Muscle of leg (tissue), 11 donors: ENCODE results near the gene SPINK7. TPM values are rescaled to one million over a fixed set of nuclear protein-coding genes. Genes with fewer than 3 reads are reported as not detected.

ENCODE experiments used
- DNase-seq: peaks from one replicate; pipeline ENCODE4 v3.0.0; 2013
- H3K27ac ChIP-seq: one replicate; pipeline ENCODE4 v1.5.1; 2013; ENCODE audit warnings: mild to moderate bottlenecking, low read length, control low read depth
- H3K27me3 ChIP-seq: one replicate; pipeline ENCODE4 v1.6.1; 2013; ENCODE audit warnings: low read length; ENCODE audit not compliant: control insufficient read depth, insufficient read depth
- H3K36me3 ChIP-seq: one replicate; pipeline ENCODE4 v1.6.1; 2013; ENCODE audit warnings: low read length; ENCODE audit not compliant: control insufficient read depth, insufficient read depth
- H3K4me1 ChIP-seq: one replicate; pipeline ENCODE4 v1.6.1; 2013; ENCODE audit warnings: low read length; ENCODE audit not compliant: control insufficient read depth, insufficient read depth
- H3K4me3 ChIP-seq: one replicate; pipeline ENCODE4 v1.5.1; 2013; ENCODE audit warnings: low read length, control low read depth
- H3K9me3 ChIP-seq: replicated peaks from 2 replicates; pipeline ENCODE4 v1.6.1; 2013; ENCODE audit warnings: low read depth, low read length; ENCODE audit not compliant: control insufficient read depth
- WGBS: methylation state at CpG from one replicate; pipeline ENCODE4 v1.1.5; 2013; ENCODE audit warnings: missing lambda C conversion rate; ENCODE audit not compliant: insufficient coverage; 5-methylcytosine and 5-hydroxymethylcytosine counted together
- polyA plus RNA-seq, 8 donors: library from polyadenylated mRNA; unstranded; fragments of 120-200 nt; gene quantifications; one replicate each; pipeline versions ENCODE4 v1.2.1 to v1.2.3, GENCODE V29; 2013; ENCODE audit warnings: inconsistent platforms in 1 of 8, low replicate concordance in 1 of 8; ENCODE audit not compliant: insufficient read length in 8 of 8, insufficient read depth in 1 of 8
- total RNA-seq: library from RNA; stranded (reverse); fragments of 120-200 nt; gene quantifications from one replicate; pipeline ENCODE4 v1.2.4, GENCODE V29; 2013

SPINK7 gene
- total and polyA plus RNA-seq, 9 donors = 0.11 to 0.74 (median 0.19) TPM; not detected in 5

DNA sequence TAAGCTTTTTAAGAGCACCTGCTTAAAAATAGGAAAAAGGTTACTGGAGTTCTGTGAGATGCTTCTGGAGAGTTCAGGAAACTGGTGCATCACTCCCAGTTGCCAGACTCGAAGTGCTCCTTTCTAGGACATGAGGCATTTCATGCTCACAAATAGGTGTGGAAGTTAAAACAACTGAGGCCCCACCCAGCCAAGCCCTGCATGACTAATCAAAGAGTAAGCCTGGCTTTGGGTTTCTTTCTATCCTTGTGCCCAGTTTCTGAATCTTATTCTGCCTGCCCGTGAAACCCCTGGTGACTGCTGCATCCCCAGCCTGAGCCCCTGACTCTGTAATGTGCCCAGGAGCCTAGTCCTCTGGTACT is 30.8 kb downstream of the SPINK7 start:
- H3K36me3 ChIP-seq = no peaks in the 10 kb centered on the region
- no peak overlapping the region for H3K4me3 ChIP-seq
- no peaks in the 10 kb centered on the region for H3K9me3 ChIP-seq
- WGBS = 72% methylated on average over 2 of the region's 2 CpGs
- DNase-seq = no peak
- H3K27ac ChIP-seq = no peak overlapping the region
- H3K27me3 ChIP-seq = no peaks in the 10 kb centered on the region
- no peaks in the 10 kb centered on the region for H3K4me1 ChIP-seq

GRCh38 chr5:148343603-148344487 is 31.6 kb downstream of the SPINK7 start:
- H3K27me3 ChIP-seq = no peaks in the 10 kb centered on the region
- no peaks in the 10 kb centered on the region for H3K4me1 ChIP-seq
- WGBS = no CpG with 5 or more reads among the region's 7 CpGs
- H3K27ac ChIP-seq = no peak overlapping the region
- H3K9me3 ChIP-seq = no peaks in the 10 kb centered on the region
- H3K4me3 ChIP-seq = no peak overlapping the region
- no peaks in the 10 kb centered on the region for H3K36me3 ChIP-seq
- DNase-seq = no peak

- H3K36me3 ChIP-seq = no peaks in the 10 kb centered on the region
- no peak overlapping the region for H3K27ac ChIP-seq
- H3K4me3 ChIP-seq = no peak overlapping the region
- H3K27me3 ChIP-seq = no peaks in the 10 kb centered on the region
- H3K9me3 ChIP-seq = no peaks in the 10 kb centered on the region
- DNase-seq = no peak
- WGBS = no CpG with 5 or more reads among the region's 1 CpG
- H3K4me1 ChIP-seq = no peaks in the 10 kb centered on the region
Observed at GRCh38 chr5:148347706-148348105, 35.5 kb downstream of the SPINK7 start.

DNA sequence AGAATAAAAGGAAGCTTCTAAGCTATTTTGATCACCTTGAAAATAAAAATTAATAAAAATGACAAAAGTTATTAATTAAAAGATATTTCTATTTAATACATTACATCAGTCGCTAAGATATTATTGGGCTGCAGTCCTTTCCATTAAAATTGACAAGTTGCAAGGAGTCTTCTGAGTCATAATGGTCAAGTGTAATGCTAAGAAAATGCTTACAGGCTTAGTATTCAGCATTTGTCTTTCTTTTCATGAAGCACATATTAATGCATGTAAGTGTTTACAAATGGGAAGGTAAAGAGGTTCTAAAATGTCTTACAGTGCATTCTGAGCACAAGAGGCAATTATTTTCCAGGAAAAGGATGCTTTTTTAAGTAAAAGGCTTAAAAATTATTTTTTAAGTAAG is 40.5 kb downstream of the SPINK7 start:
- Histone ChIP-seq H3K4me1 (no peaks in the 10 kb centered on the region), H3K4me3 (no peak overlapping the region), H3K27me3 (no peaks in the 10 kb centered on the region), H3K9me3 (no peaks in the 10 kb centered on the region), H3K27ac (no peak overlapping the region), H3K36me3 (no peaks in the 10 kb centered on the region)
- no peak for DNase-seq
- no CpG with 5 or more reads among the region's 1 CpG for WGBS

- Histone ChIP-seq H3K27me3 (no peaks in the 10 kb centered on the region), H3K4me3 (no peak overlapping the region), H3K9me3 (no peaks in the 10 kb centered on the region), H3K27ac (no peak overlapping the region), H3K4me1 (no peaks in the 10 kb centered on the region), H3K36me3 (no peaks in the 10 kb centered on the region)
- no peak for DNase-seq
- no CpG with 5 or more reads among the region's 2 CpGs for WGBS
Observed at GRCh38 chr5:148353634-148354033, 41.4 kb downstream of the SPINK7 start.

DNA sequence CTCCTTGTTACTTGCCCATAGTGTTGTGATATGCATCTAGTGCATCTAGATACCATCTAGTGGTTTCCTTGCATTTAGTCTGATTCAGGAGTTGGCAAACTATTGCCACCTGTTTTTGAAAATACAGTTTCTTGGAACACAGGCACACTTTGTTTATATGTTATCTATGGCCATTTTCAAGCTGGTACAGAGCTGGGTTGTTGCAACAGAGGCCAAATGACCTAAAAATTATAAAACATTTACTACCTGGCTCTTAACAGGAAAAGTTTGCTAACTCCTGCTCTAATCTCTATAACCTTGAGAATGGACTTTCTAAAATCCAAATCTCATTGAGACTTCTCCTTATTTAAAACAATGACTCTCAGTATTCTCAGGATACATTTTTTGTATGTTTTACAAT is 52.1 kb downstream of the SPINK7 start:
- no peak for DNase-seq
- no peaks in the 10 kb centered on the region for H3K36me3 ChIP-seq
- no peaks in the 10 kb centered on the region for H3K4me1 ChIP-seq
- H3K27me3 ChIP-seq = no peaks in the 10 kb centered on the region
- no peak overlapping the region for H3K4me3 ChIP-seq
- peaks cover 3% of the 10 kb centered on the region for H3K9me3 ChIP-seq
- no peak overlapping the region for H3K27ac ChIP-seq

Other genes starting within 250 kb of the SPINK7 start
- 0.27 TPM for gene SPINK5, start 248.4 kb upstream of the SPINK7 start, total RNA-seq
- under 1 TPM in 7 of 8 donors, not detected in 1; 0.11 to 0.45 (median 0.22) TPM for gene SPINK5, start 248.4 kb upstream of the SPINK7 start, polyA plus RNA-seq
- not detected for gene SPINK14, start 143.9 kb upstream of the SPINK7 start, total RNA-seq
- not detected for gene SPINK14, start 143.9 kb upstream of the SPINK7 start, polyA plus RNA-seq
- not detected for gene SPINK6, start 109.4 kb upstream of the SPINK7 start, total RNA-seq
- gene SPINK6, start 109.4 kb upstream of the SPINK7 start, polyA plus RNA-seq = not detected
- not detected for gene MARCOL, start 73.9 kb upstream of the SPINK7 start, total RNA-seq
- gene MARCOL, start 73.9 kb upstream of the SPINK7 start, polyA plus RNA-seq = not detected
- not detected for gene SPINK13, start 43.6 kb upstream of the SPINK7 start, total RNA-seq
- under 1 TPM in 4 of 8 donors, not detected in 4; 0.24 to 0.48 (median 0.42) TPM for gene SPINK13, start 43.6 kb upstream of the SPINK7 start, polyA plus RNA-seq
- gene SPINK9, start 23.1 kb downstream of the SPINK7 start, total RNA-seq = not detected
- under 1 TPM in 1 of 8 donors, not detected in 7; 0.18 TPM for gene SPINK9, start 23.1 kb downstream of the SPINK7 start, polyA plus RNA-seq
- 30.8 TPM for gene FBXO38, start 71.5 kb downstream of the SPINK7 start, total RNA-seq
- 10 to 100 TPM; 21.0 to 28.6 (median 24.2) TPM for gene FBXO38, start 71.5 kb downstream of the SPINK7 start, polyA plus RNA-seq